ENCODE data around the gene FBXO40. TPM values are rescaled to one million over a fixed set of nuclear protein-coding genes. Genes with fewer than 3 reads are reported as not detected.

FBXO40 gene
- total RNA-seq, 3 donors from 2014 or later (not counting 1 experiment from before 2014, with no cell fraction given), result not detected

- H3K4me3 Mint-ChIP-seq, result no peak overlapping the region
- TF ChIP-seq CTCF (IDR thresholded peaks at IDR 0.05), result no peak
- ATAC-seq (no peak), DNase-seq (no peak)
- H3K4me1 ChIP-seq (ENCODE audit: control insufficient read depth, insufficient read depth, low read length), result peaks cover 3% of the 10 kb centered on the region
- no peaks in the 10 kb centered on the region for H3K9me3 Mint-ChIP-seq
- H3K27ac Mint-ChIP-seq, result no peak overlapping the region
- H3K36me3 ChIP-seq (ENCODE audit: control insufficient read depth, insufficient read depth, low read length), result no peaks in the 10 kb centered on the region
- peaks cover 2% of the 10 kb centered on the region for H3K27me3 ChIP-seq (ENCODE audit: control insufficient read depth, insufficient read depth, low read length)
- intact Hi-C loops (cut with micrococcal nuclease), result no loop called here
- no peak overlapping the region for H3K27ac ChIP-seq (ENCODE audit: low read length)
- no peaks in the 10 kb centered on the region for H3K4me1 Mint-ChIP-seq
- no peak overlapping the region for H3K4me3 ChIP-seq (ENCODE audit: low read length)
- H3K9me3 ChIP-seq (ENCODE audit: control insufficient read depth, insufficient read depth, low read length), result no peaks in the 10 kb centered on the region
- WGBS (ENCODE audit: insufficient coverage), result 82% methylated on average over 4 of the region's 4 CpGs
- H3K36me3 Mint-ChIP-seq, result no peaks in the 10 kb centered on the region
- peaks cover 0 to 6% of the 10 kb centered on the region in 2 donors for H3K27me3 Mint-ChIP-seq (ENCODE audit: low read depth in 2 of 2)
These were observed 40.8 kb upstream of the FBXO40 start for GRCh38 chr3:121552379-121552778.

GRCh38 chr3:121552797-121553196, 40.4 kb upstream of the FBXO40 start:
- Histone ChIP-seq H3K9me3 (ENCODE audit: control insufficient read depth, insufficient read depth, low read length) (no peaks in the 10 kb centered on the region), H3K4me1 (ENCODE audit: control insufficient read depth, insufficient read depth, low read length) (peaks cover 3% of the 10 kb centered on the region), H3K27ac (ENCODE audit: low read length) (no peak overlapping the region), H3K36me3 (ENCODE audit: control insufficient read depth, insufficient read depth, low read length) (no peaks in the 10 kb centered on the region), H3K4me3 (ENCODE audit: low read length) (no peak overlapping the region), H3K27me3 (ENCODE audit: control insufficient read depth, insufficient read depth, low read length) (peaks cover 2% of the 10 kb centered on the region)
- Mint-ChIP-seq H3K36me3 (no peaks in the 10 kb centered on the region), H3K4me1 (no peaks in the 10 kb centered on the region), H3K9me3 (no peaks in the 10 kb centered on the region), H3K27me3 (ENCODE audit: low read depth in 2 of 2) (peaks cover 0 to 6% of the 10 kb centered on the region in 2 donors), H3K27ac (no peak overlapping the region), H3K4me3 (no peak overlapping the region)
- ATAC-seq (no peak), DNase-seq (no peak)
- WGBS (ENCODE audit: insufficient coverage), result 91% methylated on average over 2 of the region's 3 CpGs
- TF ChIP-seq CTCF (IDR thresholded peaks at IDR 0.05), result no peak
- intact Hi-C loops (cut with micrococcal nuclease), result no loop called here

GRCh38 chr3:121557426-121557934, 35.7 kb upstream of the FBXO40 start:
- no peaks in the 10 kb centered on the region for H3K9me3 ChIP-seq (ENCODE audit: control insufficient read depth, insufficient read depth, low read length)
- ATAC-seq (no peak), DNase-seq (no peak)
- no peak for TF ChIP-seq CTCF (IDR thresholded peaks at IDR 0.05)
- intact Hi-C loops (cut with micrococcal nuclease), result no loop called here
- no peaks in the 10 kb centered on the region for H3K4me1 ChIP-seq (ENCODE audit: control insufficient read depth, insufficient read depth, low read length)
- Mint-ChIP-seq H3K27me3 (ENCODE audit: low read depth in 2 of 2) (peaks cover 12% of the 10 kb centered on the region in 2 donors), H3K4me1 (no peaks in the 10 kb centered on the region), H3K36me3 (no peaks in the 10 kb centered on the region), H3K27ac (no peak overlapping the region), H3K4me3 (no peak overlapping the region), H3K9me3 (no peaks in the 10 kb centered on the region)
- H3K36me3 ChIP-seq (ENCODE audit: control insufficient read depth, insufficient read depth, low read length), result no peaks in the 10 kb centered on the region
- no peaks in the 10 kb centered on the region for H3K27me3 ChIP-seq (ENCODE audit: control insufficient read depth, insufficient read depth, low read length)
- H3K4me3 ChIP-seq (ENCODE audit: low read length), result no peak overlapping the region
- WGBS (ENCODE audit: insufficient coverage), result 93% methylated on average over 5 of the region's 5 CpGs
- H3K27ac ChIP-seq (ENCODE audit: low read length), result no peak overlapping the region

- no peak overlapping the region for H3K4me3 ChIP-seq (ENCODE audit: low read length)
- DNase-seq (no peak), ATAC-seq (no peak)
- Mint-ChIP-seq H3K27me3 (ENCODE audit: low read depth in 2 of 2) (peaks cover 10 to 12% of the 10 kb centered on the region in 2 donors), H3K4me1 (no peaks in the 10 kb centered on the region), H3K9me3 (no peaks in the 10 kb centered on the region), H3K4me3 (no peak overlapping the region), H3K27ac (no peak overlapping the region), H3K36me3 (no peaks in the 10 kb centered on the region)
- no peaks in the 10 kb centered on the region for H3K27me3 ChIP-seq (ENCODE audit: control insufficient read depth, insufficient read depth, low read length)
- H3K36me3 ChIP-seq (ENCODE audit: control insufficient read depth, insufficient read depth, low read length), result no peaks in the 10 kb centered on the region
- no peaks in the 10 kb centered on the region for H3K9me3 ChIP-seq (ENCODE audit: control insufficient read depth, insufficient read depth, low read length)
- intact Hi-C loops (cut with micrococcal nuclease), result no loop called here
- TF ChIP-seq CTCF (IDR thresholded peaks at IDR 0.05), result no peak
- H3K4me1 ChIP-seq (ENCODE audit: control insufficient read depth, insufficient read depth, low read length), result no peaks in the 10 kb centered on the region
- no peak overlapping the region for H3K27ac ChIP-seq (ENCODE audit: low read length)
These were observed 31.0 kb upstream of the FBXO40 start for GRCh38 chr3:121562148-121562547.
